Nephron (organoid): ENCODE data around the gene XPNPEP1.

Experiments used
- H3K27ac Mint-ChIP-seq, 3 experiments: 2 replicates each; pipeline ENCODE4 v1.8.0; 2020; ENCODE audit warnings: mixed read lengths in 3 of 3, mild to moderate bottlenecking in 2 of 3, moderate library complexity in 1 of 3
- H3K27me3 Mint-ChIP-seq: 2 replicates; pipeline ENCODE4 v1.8.0; 2021; ENCODE audit warnings: low read depth, mild to moderate bottlenecking, moderate library complexity, mixed read lengths
- H3K36me3 Mint-ChIP-seq: 2 replicates; pipeline ENCODE4 v1.8.0; 2020; ENCODE audit warnings: low read depth, mixed read lengths
- H3K4me1 Mint-ChIP-seq: 2 replicates; pipeline ENCODE4 v1.8.0; 2020; ENCODE audit warnings: mixed read lengths
- H3K4me3 Mint-ChIP-seq, 3 experiments: 2 replicates each; pipeline ENCODE4 v1.8.0; 2020; ENCODE audit warnings: mild to moderate bottlenecking in 3 of 3, mixed read lengths in 3 of 3, moderate library complexity in 2 of 3
- H3K9me3 Mint-ChIP-seq: 2 replicates; pipeline ENCODE4 v1.8.0; 2020; ENCODE audit warnings: mixed read lengths
- TF ChIP-seq, protein P1 (sequence below), 3 experiments: fragments of 200-600 bp; sonication (generic); IDR thresholded peaks; one replicate each; pipeline ENCODE4 v1.5.0; 2021; ENCODE audit warnings: antibody characterized with exemption in 3 of 3; ENCODE audit not compliant: unreplicated experiment in 3 of 3

XPNPEP1 gene

DNA sequence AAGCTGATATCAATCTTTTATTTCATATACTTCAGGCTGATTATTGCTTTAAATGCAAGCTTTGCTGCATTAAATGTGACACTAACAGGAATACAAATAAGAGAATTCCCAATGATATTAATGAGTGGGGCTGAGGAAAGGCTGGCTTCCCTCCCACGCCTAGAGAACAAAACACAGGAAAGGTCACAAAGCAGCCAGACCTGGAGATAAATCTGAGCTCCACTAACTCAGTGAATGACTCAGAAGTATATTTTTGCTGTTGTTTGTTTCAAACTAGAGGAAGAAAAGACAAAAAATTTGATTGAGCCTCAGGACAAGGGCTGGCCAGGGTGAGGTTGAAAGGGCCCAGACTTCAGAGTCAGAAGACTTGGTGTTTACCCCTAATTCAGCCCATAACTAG, 88.1 kb downstream of the XPNPEP1 start:
- Mint-ChIP-seq H3K27ac (peak overlapping the region in 2 of 3 experiments; percentile 27 to 32), H3K4me1 (peaks cover 7% of the 10 kb centered on the region)
- TF ChIP-seq, protein P1, sequence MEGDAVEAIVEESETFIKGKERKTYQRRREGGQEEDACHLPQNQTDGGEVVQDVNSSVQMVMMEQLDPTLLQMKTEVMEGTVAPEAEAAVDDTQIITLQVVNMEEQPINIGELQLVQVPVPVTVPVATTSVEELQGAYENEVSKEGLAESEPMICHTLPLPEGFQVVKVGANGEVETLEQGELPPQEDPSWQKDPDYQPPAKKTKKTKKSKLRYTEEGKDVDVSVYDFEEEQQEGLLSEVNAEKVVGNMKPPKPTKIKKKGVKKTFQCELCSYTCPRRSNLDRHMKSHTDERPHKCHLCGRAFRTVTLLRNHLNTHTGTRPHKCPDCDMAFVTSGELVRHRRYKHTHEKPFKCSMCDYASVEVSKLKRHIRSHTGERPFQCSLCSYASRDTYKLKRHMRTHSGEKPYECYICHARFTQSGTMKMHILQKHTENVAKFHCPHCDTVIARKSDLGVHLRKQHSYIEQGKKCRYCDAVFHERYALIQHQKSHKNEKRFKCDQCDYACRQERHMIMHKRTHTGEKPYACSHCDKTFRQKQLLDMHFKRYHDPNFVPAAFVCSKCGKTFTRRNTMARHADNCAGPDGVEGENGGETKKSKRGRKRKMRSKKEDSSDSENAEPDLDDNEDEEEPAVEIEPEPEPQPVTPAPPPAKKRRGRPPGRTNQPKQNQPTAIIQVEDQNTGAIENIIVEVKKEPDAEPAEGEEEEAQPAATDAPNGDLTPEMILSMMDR (IDR thresholded peaks at IDR 0.05; ENCODE audit: unreplicated experiment in 3 of 3), result no peak

GRCh38 chr10:109831846-109832245, 91.5 kb downstream of the XPNPEP1 start:
- Mint-ChIP-seq H3K4me1 (peaks cover 7% of the 10 kb centered on the region), H3K4me3 (no peak overlapping the region), H3K27me3 (no peaks in the 10 kb centered on the region), H3K27ac (no peak overlapping the region), H3K36me3 (no peaks in the 10 kb centered on the region), H3K9me3 (peaks cover 5% of the 10 kb centered on the region)
- TF ChIP-seq, protein P1 (IDR thresholded peaks at IDR 0.05; ENCODE audit: unreplicated experiment in 3 of 3), result no peak

More for the DNA sequence above, 88.1 kb downstream of the XPNPEP1 start:
- H3K4me3 Mint-ChIP-seq, result no peak overlapping the region
- no peaks in the 10 kb centered on the region for H3K36me3 Mint-ChIP-seq
- H3K9me3 Mint-ChIP-seq, result peaks cover 2% of the 10 kb centered on the region
- H3K27me3 Mint-ChIP-seq, result no peaks in the 10 kb centered on the region

- H3K36me3 Mint-ChIP-seq, result no peaks in the 10 kb centered on the region
- H3K9me3 Mint-ChIP-seq, result peaks cover 7% of the 10 kb centered on the region
- H3K27ac Mint-ChIP-seq, result no peak overlapping the region
- TF ChIP-seq, protein P1 (IDR thresholded peaks at IDR 0.05; ENCODE audit: unreplicated experiment in 3 of 3), result no peak
- H3K27me3 Mint-ChIP-seq, result no peaks in the 10 kb centered on the region
- no peaks in the 10 kb centered on the region for H3K4me1 Mint-ChIP-seq
- no peak overlapping the region for H3K4me3 Mint-ChIP-seq
Observed at GRCh38 chr10:109824206-109824605, 99.1 kb downstream of the XPNPEP1 start.

GRCh38 chr10:109823196-109823595, 100.1 kb downstream of the XPNPEP1 start:
- Mint-ChIP-seq H3K27me3 (no peaks in the 10 kb centered on the region), H3K4me1 (no peaks in the 10 kb centered on the region), H3K27ac (no peak overlapping the region), H3K9me3 (peaks cover 4% of the 10 kb centered on the region), H3K36me3 (no peaks in the 10 kb centered on the region), H3K4me3 (no peak overlapping the region)
- TF ChIP-seq, protein P1 (IDR thresholded peaks at IDR 0.05; ENCODE audit: unreplicated experiment in 3 of 3), result no peak

DNA sequence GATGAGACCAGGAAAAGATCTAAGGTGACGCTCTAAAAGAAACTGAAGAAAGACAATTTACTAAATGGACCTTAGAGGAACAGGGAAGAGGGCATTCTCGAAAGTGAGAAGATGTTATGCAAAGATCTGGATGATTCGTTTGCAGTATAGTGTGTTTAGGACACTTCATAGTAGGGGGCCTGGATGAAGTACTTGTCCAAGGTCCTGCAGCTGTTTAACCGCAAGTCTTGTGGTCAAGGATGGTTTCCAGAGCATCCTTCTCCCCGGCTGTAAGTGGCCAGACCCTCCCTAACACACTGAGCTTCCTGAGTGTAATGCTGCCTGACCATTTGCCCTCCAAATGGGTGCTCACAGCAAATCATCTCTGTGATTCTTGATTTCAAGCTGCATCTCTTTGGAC, 101.6 kb downstream of the XPNPEP1 start:
- TF ChIP-seq, protein P1 (IDR thresholded peaks at IDR 0.05; ENCODE audit: unreplicated experiment in 3 of 3), result no peak
- Mint-ChIP-seq H3K4me3 (no peak overlapping the region), H3K27ac (no peak overlapping the region), H3K4me1 (no peaks in the 10 kb centered on the region), H3K27me3 (no peaks in the 10 kb centered on the region), H3K9me3 (peaks cover 4% of the 10 kb centered on the region), H3K36me3 (no peaks in the 10 kb centered on the region)

DNA sequence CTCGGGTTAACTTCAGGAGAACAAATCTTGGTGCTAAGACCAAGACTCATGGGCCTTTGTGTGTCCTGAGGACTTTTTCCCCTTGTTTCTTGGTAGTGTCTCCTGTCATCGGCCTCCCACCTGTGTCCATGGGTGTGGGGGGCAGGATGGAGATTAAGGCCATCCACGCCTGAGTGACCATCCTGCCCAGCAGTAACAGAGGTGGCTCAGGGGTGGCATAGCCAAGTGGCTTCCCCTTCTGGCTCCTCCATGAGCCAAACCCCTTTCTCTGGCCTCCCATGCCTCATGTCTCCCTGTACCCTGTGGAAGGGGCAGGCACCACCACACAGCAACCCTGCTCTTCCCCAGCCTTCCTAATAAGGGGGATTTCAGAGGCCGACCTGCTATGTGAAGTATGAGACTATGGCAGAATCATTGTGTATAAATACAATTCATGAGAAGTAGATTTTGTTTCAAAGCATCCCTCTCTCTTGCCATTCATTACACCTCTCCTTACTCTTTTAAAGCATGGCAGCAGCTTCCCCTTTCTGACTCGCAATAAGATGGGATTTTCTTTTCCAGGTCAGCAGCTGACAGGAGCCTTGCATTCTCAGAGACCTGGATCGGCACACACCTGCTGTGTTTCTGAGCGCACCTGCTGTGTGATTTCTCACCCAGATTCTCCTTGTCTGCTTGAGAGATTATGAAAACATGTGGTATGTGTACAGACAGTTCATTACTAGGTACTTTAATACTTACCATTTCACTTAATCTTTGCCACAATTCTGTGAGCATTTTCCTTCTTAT, 102.5 kb downstream of the XPNPEP1 start:
- no peak overlapping the region for H3K27ac Mint-ChIP-seq
- H3K4me3 Mint-ChIP-seq, result no peak overlapping the region
- H3K27me3 Mint-ChIP-seq, result no peaks in the 10 kb centered on the region
- TF ChIP-seq, protein P1 (IDR thresholded peaks at IDR 0.05; ENCODE audit: unreplicated experiment in 3 of 3), result no peak
- H3K4me1 Mint-ChIP-seq, result no peaks in the 10 kb centered on the region
- peaks cover 4% of the 10 kb centered on the region for H3K9me3 Mint-ChIP-seq
- no peaks in the 10 kb centered on the region for H3K36me3 Mint-ChIP-seq
